T47D (cell line): ENCODE measurements around the gene TADA2B.

Experiments
- DNase-seq, 2 experiments: peaks; one replicate each; pipeline versions ENCODE4 v3.0.0 to v3.0.0-alpha.2; 2011 to 2012; ENCODE audit warnings: low read depth in 1 of 2, low spot score in 1 of 2
- JUND ChIP-seq: IDR thresholded peaks from 2 replicates; pipeline ENCODE4 v1.6.1; 2012; ENCODE audit warnings: low read depth
- in situ Hi-C: cut with HindIII; loops from 2 replicates; pipeline ENCODE4 v1.10.0; 2016; ENCODE audit warnings: low sequenced_read_pairs, low pct_unique_long_range_greater_than_20kb

The TADA2B gene

GRCh38 chr4:7049739-7050138 is 6.6 kb downstream of the TADA2B start:
- DNase-seq: peak in 1 of 2 experiments; percentile 58
- no peak for TF ChIP-seq JUND
- in situ Hi-C loops: no loop called here

- no peak for TF ChIP-seq JUND
- in situ Hi-C loops: no loop called here
- no peak for DNase-seq
Observed at GRCh38 chr4:7050481-7051143, 7.4 kb downstream of the TADA2B start.

GRCh38 chr4:7051144-7051495 is 7.9 kb downstream of the TADA2B start:
- in situ Hi-C loops: no loop called here
- DNase-seq: no peak
- TF ChIP-seq JUND: no peak

GRCh38 chr4:7051905-7052304 is 8.7 kb downstream of the TADA2B start:
- TF ChIP-seq JUND: no peak
- no peak for DNase-seq
- in situ Hi-C loops: no loop called here

GRCh38 chr4:7052313-7052712 is 9.1 kb downstream of the TADA2B start:
- DNase-seq: no peak
- TF ChIP-seq JUND: no peak
- in situ Hi-C loops: no loop called here

- in situ Hi-C loops: no loop called here
- DNase-seq: no peak
- TF ChIP-seq JUND: no peak
Observed at GRCh38 chr4:7052923-7053715, 9.9 kb downstream of the TADA2B start.

- in situ Hi-C loops: no loop called here
- no peak for DNase-seq
- TF ChIP-seq JUND: no peak
Observed at GRCh38 chr4:7054106-7054880, 11.1 kb downstream of the TADA2B start.

GRCh38 chr4:7055111-7055989 is 12.2 kb downstream of the TADA2B start:
- TF ChIP-seq JUND: no peak
- in situ Hi-C loops: no loop called here
- no peak for DNase-seq

GRCh38 chr4:7055990-7056325 is 12.8 kb downstream of the TADA2B start:
- no peak for DNase-seq
- in situ Hi-C loops: no loop called here
- TF ChIP-seq JUND: no peak

- TF ChIP-seq JUND: no peak
- in situ Hi-C loops: no loop called here
- no peak for DNase-seq
Observed at GRCh38 chr4:7058792-7059191, 15.6 kb downstream of the TADA2B start.

- TF ChIP-seq JUND: no peak
- no peak for DNase-seq
- in situ Hi-C loops: no loop called here
Observed at GRCh38 chr4:7059662-7060061, 16.5 kb downstream of the TADA2B start.
